Right lobe of liver (tissue), 4 donors: Measurements from ENCODE around the gene PCNX3.

Experiments used
- POLR2A ChIP-seq: fragments of 450-650 bp; IDR thresholded peaks from one replicate; pipeline ENCODE4 v1.6.1; 2017; ENCODE audit warnings: antibody characterized with exemption, mild to moderate bottlenecking
- TF ChIP-seq, protein P1 (sequence below), 4 donors: fragments of 200-600 bp in 3 of 4; fragments of 450-650 bp in 1 of 4; IDR thresholded peaks; one replicate each; pipeline versions ENCODE4 v1.5.1 to v1.8.0; 2016 to 2022; ENCODE audit warnings: antibody characterized with exemption in 4 of 4, mild to moderate bottlenecking in 2 of 4
- donor health status: DM: no; HTN: no; CAD: no.
- donor health status: DM: no; HTN: no; CAD: no.
- donor health status: DM: no; HTN: yes; CAD: no.

DNA sequence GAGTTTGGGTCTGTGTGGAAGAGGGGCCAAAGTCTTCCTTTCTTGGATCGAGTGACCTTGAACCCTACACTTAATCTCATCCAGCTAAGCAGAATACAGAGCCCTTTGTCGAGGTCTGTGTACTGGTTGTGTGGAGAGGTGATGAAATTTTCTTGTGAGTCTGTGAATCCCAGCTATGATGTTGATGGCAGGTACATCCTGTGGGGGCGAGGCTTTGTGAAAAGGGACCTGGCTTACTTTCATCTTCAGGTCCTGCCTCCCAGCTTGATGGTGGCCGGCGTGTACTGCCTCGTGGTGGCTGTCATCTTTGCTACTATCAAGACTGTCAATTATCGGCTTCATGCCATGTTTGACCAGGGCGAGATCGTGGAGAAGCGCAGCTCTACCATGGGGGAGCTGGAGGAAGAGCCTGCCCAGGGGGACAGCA is 1.0 kb downstream of the PCNX3 start:
- TF ChIP-seq, protein P1, sequence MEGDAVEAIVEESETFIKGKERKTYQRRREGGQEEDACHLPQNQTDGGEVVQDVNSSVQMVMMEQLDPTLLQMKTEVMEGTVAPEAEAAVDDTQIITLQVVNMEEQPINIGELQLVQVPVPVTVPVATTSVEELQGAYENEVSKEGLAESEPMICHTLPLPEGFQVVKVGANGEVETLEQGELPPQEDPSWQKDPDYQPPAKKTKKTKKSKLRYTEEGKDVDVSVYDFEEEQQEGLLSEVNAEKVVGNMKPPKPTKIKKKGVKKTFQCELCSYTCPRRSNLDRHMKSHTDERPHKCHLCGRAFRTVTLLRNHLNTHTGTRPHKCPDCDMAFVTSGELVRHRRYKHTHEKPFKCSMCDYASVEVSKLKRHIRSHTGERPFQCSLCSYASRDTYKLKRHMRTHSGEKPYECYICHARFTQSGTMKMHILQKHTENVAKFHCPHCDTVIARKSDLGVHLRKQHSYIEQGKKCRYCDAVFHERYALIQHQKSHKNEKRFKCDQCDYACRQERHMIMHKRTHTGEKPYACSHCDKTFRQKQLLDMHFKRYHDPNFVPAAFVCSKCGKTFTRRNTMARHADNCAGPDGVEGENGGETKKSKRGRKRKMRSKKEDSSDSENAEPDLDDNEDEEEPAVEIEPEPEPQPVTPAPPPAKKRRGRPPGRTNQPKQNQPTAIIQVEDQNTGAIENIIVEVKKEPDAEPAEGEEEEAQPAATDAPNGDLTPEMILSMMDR (IDR thresholded peaks at IDR 0.05), result no peak
- TF ChIP-seq POLR2A, result no peak
